Astrocyte of the cerebellum (primary cell): ENCODE data around the gene ZNF350.
"Not testable (repeated sequence)": the region's sequence is repeated elsewhere in the genome, so short reads cannot be mapped to it uniquely, and the experiment has no call there.

Experiments used
- DNase-seq: peaks from one replicate; pipeline ENCODE4 v3.0.0-alpha.2; 2011; ENCODE audit warnings: low read depth
- H3K4me3 ChIP-seq: 2 replicates; pipeline ENCODE4 v1.5.1; 2011; ENCODE audit warnings: mild to moderate bottlenecking, low read depth, low read length, moderate library complexity
- CTCF ChIP-seq: IDR thresholded peaks from 2 replicates; pipeline ENCODE4 v1.5.1; 2012; ENCODE audit warnings: low read length, low read depth, moderate library complexity, mild to moderate bottlenecking; ENCODE audit errors: missing control alignments
- in situ Hi-C: cut with HindIII; loops from 2 replicates; pipeline ENCODE4 v1.10.0; 2017; ENCODE audit warnings: low sequenced_read_pairs

ZNF350 gene

GRCh38 chr19:51983361-51983760, 3.3 kb downstream of the ZNF350 start:
- H3K4me3 ChIP-seq, result no peak overlapping the region
- in situ Hi-C loops, result no loop called here
- no peak for DNase-seq
- no peak for TF ChIP-seq CTCF

GRCh38 chr19:51980926-51981325, 5.7 kb downstream of the ZNF350 start:
- DNase-seq, in situ Hi-C loops, H3K4me3 ChIP-seq: not testable (repeated sequence)

- in situ Hi-C loops, result no loop called here
These were observed 6.4 kb downstream of the ZNF350 start for GRCh38 chr19:51980116-51980736.

GRCh38 chr19:51978882-51979281, 7.8 kb downstream of the ZNF350 start:
- in situ Hi-C loops, result no loop called here
- TF ChIP-seq CTCF, result no peak
- no peak for DNase-seq
- H3K4me3 ChIP-seq, result no peak overlapping the region

More at GRCh38 chr19:51980116-51980736, 6.4 kb downstream of the ZNF350 start:
- TF ChIP-seq CTCF, result no peak
- no peak for DNase-seq
- no peak overlapping the region for H3K4me3 ChIP-seq

- no peak for TF ChIP-seq CTCF
- in situ Hi-C loops, result no loop called here
- DNase-seq, result no peak
- H3K4me3 ChIP-seq, result no peak overlapping the region
These were observed 9.3 kb downstream of the ZNF350 start for GRCh38 chr19:51977346-51977745.

- DNase-seq, result no peak
- TF ChIP-seq CTCF, result no peak
- in situ Hi-C loops, result no loop called here
- no peak overlapping the region for H3K4me3 ChIP-seq
These were observed 9.8 kb downstream of the ZNF350 start for GRCh38 chr19:51976852-51977251.

- DNase-seq, H3K4me3 ChIP-seq, in situ Hi-C loops: not testable (repeated sequence)
These were observed 10.9 kb downstream of the ZNF350 start for GRCh38 chr19:51975787-51976186.

GRCh38 chr19:51971624-51972023, 15.0 kb downstream of the ZNF350 start:
- in situ Hi-C loops, result no loop called here
- no peak overlapping the region for H3K4me3 ChIP-seq
- no peak for DNase-seq
- TF ChIP-seq CTCF, result no peak
